GM12875 (cell line): ENCODE results near the gene GADD45A.

Experiments used
- H3K4me3 ChIP-seq: one replicate; pipeline ENCODE4 v1.5.1; 2011; ENCODE audit warnings: low read depth, low read length, control low read depth
- TF ChIP-seq, protein P1 (sequence below): IDR thresholded peaks from 2 replicates; pipeline ENCODE4 v1.5.1; 2011; ENCODE audit warnings: low read depth, mild to moderate bottlenecking, control low read depth, inconsistent platforms, low read length, moderate library complexity, borderline replicate concordance; ENCODE audit not compliant: insufficient read depth

Gene GADD45A

DNA sequence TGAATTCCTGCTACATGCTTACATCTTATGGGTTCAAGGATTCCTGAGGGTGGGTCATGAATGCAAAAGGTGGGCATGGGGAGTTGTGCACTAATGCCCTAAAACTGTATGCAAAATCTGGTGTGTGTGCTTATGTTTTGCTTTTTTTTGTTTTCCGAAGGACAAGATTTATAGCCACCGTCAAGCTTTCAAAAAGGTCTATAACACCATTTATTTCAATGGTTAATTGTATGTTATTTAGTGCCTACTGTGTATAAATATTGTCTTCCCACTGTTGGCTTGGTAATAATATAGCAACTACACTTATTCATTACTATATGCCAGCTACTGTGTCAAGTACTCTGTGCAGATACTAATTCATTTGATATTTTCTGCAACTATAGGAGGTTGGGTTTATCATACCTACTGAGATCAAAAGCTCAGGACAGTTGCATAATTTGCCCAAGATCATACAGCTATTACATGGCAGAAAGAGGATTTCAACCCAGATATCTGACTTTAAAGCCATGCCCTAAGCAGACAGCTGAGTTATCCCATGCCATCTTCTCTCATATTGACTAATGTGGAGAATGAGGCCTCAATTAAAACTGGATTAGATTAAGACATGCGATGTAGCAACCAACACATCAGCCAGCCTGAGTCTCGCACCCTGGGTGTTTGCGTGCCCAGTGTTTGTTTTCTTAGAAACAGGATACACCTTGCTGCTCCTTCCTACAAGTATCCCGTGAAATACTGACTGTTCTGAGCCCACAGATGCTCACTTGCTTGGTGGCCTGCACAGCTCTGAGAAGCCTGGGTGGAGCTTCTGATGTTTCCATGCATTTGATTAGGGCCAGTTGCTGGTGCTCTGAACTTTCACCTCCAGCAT, 34.6 kb downstream of the GADD45A start:
- no peak overlapping the region for H3K4me3 ChIP-seq
- TF ChIP-seq, protein P1, sequence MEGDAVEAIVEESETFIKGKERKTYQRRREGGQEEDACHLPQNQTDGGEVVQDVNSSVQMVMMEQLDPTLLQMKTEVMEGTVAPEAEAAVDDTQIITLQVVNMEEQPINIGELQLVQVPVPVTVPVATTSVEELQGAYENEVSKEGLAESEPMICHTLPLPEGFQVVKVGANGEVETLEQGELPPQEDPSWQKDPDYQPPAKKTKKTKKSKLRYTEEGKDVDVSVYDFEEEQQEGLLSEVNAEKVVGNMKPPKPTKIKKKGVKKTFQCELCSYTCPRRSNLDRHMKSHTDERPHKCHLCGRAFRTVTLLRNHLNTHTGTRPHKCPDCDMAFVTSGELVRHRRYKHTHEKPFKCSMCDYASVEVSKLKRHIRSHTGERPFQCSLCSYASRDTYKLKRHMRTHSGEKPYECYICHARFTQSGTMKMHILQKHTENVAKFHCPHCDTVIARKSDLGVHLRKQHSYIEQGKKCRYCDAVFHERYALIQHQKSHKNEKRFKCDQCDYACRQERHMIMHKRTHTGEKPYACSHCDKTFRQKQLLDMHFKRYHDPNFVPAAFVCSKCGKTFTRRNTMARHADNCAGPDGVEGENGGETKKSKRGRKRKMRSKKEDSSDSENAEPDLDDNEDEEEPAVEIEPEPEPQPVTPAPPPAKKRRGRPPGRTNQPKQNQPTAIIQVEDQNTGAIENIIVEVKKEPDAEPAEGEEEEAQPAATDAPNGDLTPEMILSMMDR: no peak

DNA sequence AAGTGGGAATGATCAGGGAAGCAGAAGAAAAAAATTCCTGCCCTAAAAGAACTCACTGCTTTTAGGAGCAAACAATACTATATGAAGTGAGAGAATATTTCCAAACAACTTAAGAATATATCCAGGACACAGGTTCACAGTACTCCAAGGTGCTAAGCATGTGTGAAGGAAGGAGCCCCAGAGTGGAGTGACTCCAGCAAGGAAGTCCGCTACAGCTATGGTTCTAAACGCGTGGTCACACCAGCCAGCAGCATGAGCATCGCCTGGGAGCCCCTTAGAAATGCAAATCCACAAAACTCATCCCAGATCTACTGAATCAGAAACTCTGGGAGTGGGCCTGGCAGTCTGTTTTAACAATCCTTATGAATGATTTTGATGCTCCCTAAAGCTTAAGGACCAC, 36.1 kb downstream of the GADD45A start:
- no peak overlapping the region for H3K4me3 ChIP-seq
- TF ChIP-seq, protein P1: no peak

DNA sequence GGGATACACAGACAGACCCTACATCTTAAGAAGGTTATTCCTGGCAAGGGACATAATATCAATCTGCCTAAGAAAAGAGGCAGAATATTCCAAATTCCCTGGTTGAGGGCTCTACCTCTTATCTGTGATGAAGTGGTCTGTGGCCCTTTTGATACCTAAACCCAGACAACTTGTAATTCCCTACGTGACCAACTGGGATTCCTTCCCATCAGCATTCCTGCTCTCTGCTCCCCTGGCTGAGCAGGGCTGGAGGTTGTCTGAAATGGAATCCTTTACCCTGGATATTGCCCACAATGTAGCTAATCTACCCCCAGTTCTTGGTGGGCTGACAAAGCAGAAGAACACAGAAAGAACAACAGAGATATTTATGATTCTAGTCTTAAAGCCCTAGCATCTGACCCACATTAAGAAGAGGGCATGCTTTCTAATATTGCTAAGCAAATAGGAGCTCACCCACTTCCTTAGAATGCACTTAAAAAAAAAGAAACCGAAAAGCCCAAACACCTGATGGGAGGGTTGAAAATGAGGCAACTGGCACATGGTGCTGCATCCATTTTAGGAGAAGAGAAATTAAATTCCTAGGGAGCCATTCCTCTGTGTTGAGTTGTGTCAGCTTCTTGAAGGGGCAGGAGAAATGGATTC, 36.8 kb downstream of the GADD45A start:
- H3K4me3 ChIP-seq: no peak overlapping the region
- TF ChIP-seq, protein P1: no peak

DNA sequence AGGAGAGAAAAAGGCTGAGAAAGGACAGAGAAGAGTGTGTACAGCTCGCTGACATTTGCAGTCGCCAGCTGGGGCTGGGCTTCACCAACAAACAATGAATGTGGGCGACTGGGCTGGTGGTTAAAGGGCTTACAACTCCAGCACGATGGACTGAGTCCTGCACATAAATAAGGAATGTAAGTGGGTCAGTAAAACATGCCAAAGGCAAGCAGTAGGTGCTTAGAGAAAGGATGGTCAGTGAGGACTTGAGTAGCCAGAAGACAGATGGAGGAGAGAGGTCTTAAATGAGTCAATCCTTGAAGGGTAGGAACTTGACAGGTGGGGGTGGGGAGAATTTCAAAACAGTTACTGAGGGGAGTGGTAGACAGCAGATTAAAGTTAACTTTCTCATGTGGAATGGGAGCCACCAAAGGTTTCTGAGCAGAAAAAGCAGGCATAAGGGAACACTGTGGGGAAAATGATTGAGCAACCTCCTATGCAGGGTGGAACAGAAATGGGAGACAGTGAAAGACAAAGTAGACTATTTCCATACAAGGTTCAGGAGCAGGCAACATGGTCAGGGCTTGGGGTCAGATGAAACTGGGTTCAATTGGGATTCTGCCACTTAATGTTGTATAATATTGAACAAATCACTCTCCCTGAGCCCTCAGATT, 37.4 kb downstream of the GADD45A start:
- H3K4me3 ChIP-seq: no peak overlapping the region
- TF ChIP-seq, protein P1: no peak

DNA sequence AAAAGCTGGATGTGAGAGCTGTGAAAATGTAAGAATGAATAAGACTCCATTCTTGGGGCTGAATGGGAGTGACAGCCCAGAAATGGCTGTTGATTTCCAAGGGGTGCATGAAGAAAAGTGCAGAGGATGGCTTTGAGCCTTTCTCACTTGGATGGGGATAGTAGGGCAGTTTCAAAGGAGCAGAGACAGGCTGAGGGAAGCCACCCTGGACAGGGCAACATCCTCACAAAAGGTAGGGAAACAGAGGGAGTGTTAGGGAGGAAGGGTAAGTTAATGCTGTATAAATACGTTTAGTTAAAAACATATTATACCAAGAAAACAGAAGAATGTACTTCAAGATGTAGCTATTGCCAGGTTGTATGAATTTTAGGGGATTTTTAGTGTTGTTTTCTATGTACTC, 38.1 kb downstream of the GADD45A start:
- H3K4me3 ChIP-seq: no peak overlapping the region
- TF ChIP-seq, protein P1: no peak

DNA sequence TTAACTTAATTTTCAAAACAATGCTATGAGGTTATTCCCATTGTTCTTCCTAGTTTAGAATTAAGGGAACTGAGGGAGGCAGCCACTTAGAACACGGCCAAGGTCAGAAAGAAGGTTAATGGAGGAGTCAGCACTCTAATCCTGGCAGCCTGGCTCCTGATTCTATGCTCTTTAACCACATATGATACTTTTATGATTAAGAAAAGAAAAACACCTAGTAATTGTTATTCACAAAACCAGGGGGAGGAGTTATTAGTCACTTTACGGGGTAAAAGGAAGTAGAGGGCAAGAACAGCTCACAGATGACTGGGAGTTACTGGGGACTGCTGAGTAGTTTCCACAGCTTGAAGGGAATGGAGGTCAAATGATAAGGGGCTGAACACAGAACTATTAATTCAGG, 38.6 kb downstream of the GADD45A start:
- H3K4me3 ChIP-seq: no peak overlapping the region
- TF ChIP-seq, protein P1: no peak
